Islet precursor cell (in vitro differentiated cells): ENCODE data around the gene GSTM3.

Experiments
- DNase-seq: peaks from one replicate; pipeline ENCODE4 v3.0.0-alpha.2; 2018

GSTM3 gene

GRCh38 chr1:109773900-109774485 lies 33.2 kb upstream of the GSTM3 start:
- DNase-seq, result peak; percentile 43

GRCh38 chr1:109773203-109773899 lies 32.5 kb upstream of the GSTM3 start:
- DNase-seq, result peak; percentile 91

- no peak for DNase-seq
These were observed 31.9 kb upstream of the GSTM3 start for GRCh38 chr1:109772658-109773202.

- DNase-seq, result peak; percentile 46
These were observed 31.1 kb upstream of the GSTM3 start for GRCh38 chr1:109771712-109772657.

GRCh38 chr1:109770331-109771095 lies 29.7 kb upstream of the GSTM3 start:
- peak; percentile 52 for DNase-seq

- peak; percentile 48 for DNase-seq
These were observed 28.7 kb upstream of the GSTM3 start for GRCh38 chr1:109769330-109770078.

GRCh38 chr1:109768820-109769219 lies 28.0 kb upstream of the GSTM3 start:
- DNase-seq, result peak; percentile 43

- DNase-seq, result peak; percentile 46
These were observed 27.5 kb upstream of the GSTM3 start for GRCh38 chr1:109768335-109768650.

- peak; percentile 47 for DNase-seq
These were observed 26.9 kb upstream of the GSTM3 start for GRCh38 chr1:109767637-109768334.

- peak; percentile 37 for DNase-seq
These were observed 26.3 kb upstream of the GSTM3 start for GRCh38 chr1:109766991-109767636.

GRCh38 chr1:109765896-109766615 lies 25.2 kb upstream of the GSTM3 start:
- DNase-seq, result peak; percentile 48

- peak; percentile 34 for DNase-seq
These were observed 24.6 kb upstream of the GSTM3 start for GRCh38 chr1:109765483-109765815.

GRCh38 chr1:109764561-109765482 lies 24.0 kb upstream of the GSTM3 start:
- DNase-seq, result peak; percentile 40

GRCh38 chr1:109763646-109764415 lies 23.0 kb upstream of the GSTM3 start, which contains the start of gene EPS8L3:
TSS of gene EPS8L3 (minus strand) at chr1:109763923. CDS start at chr1:109761749, 2,174 bp downstream.
- DNase-seq, result peak; percentile 45

GRCh38 chr1:109762821-109763645 lies 22.2 kb upstream of the GSTM3 start:
- peak; percentile 32 for DNase-seq

- peak; percentile 31 for DNase-seq
These were observed 21.3 kb upstream of the GSTM3 start for GRCh38 chr1:109762039-109762585.
